ENCODE results near the gene MED16.

The MED16 gene

DNA sequence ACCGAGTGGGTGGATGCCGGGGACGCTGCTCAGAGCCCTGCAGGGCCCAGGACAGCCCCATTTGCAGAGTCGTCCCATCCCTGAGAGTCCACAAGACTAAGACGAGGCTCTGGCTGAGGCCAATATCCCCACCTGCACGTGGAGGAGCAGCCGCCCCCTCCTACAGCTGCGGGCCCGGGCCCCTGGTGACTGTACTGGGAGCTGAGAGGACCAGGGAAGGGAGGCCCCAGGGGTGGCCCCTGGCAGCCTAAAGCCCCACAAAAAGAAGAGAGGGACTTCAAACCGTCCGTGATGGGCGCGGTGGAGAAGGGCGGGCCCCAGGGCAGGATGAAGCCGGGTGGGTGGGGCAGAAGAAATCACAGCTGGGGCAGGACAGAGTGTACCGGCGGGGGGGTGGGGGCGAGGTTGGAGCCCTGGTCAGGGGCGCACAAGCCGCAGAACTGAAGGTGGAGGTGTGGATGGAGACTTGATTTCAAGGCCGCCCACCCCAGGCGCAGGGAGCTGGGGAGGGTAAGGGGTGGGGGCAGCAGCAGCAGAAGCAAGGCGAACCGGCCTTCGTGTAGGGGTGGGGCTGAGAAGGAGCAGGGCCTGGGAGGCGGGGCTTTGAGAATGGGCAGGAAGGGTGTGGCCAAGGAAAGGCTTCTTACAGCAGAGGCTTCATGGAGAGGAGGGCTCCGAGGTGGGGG lies 20.6 kb downstream of the MED16 start:
- peak; percentile 74 for DNase-seq (ENCODE audit: low read depth)

DNA sequence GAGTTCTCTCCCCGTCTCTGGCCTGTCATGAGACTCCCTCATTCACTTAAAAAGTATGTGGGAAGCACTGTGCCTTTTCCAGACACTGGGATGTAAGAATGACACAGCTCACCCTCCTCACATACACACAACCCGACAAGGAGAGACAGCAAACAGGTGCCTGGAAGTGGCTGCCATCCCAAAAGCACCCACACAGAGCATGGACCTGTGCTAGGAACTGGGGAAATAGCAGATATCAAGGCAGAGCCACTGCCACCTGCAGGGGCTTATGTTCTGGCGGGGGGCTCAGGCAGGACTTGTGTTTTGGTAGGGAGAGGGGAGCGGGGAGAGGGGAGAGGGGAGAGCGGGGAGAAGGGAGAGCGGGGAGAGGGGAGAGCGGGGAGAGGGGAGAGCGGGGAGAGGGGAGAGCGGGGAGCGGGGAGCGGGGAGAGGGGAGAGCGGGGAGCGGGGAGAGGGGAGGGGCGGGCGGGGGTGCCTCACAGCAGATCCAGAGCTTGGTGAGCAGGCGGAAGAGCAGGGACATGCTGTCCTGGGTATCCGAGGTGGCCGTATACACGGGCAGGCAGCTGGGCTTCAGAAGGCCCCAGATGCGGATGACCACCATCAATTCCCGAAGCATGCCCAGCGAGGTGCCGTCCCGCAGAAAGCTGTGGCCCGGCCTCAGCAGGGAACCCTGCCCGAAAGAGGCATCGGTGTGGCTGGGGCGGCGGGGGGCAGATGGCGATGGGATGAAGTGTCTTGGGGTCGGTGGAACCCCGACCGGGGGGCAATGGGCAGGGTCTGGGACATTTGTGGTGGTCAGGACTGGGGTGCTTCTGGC lies 21.3 kb downstream of the MED16 start:
- DNase-seq (ENCODE audit: low read depth): no peak

DNA sequence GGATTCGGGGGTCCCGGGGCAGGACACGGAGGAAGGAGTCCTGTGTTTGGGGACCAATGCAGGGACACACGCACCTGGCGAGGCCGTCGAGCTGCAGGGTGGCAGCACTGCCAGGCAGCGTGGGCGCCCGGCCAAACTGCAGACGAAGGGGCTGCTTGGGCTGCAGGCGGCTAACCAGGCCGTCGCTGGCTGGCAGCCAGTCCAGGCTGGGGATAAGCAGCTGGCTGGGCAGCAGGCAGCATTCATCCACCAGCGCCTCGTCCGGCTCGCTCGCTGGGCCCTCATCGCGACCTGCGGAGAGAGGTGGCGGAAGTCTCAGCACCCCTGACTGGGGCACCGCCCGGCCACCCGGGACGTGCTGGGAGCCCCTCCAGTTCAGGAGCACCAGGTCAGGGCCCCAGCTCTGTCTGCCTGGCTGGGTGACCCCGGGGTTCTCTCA lies 22.0 kb downstream of the MED16 start:
- no peak for DNase-seq (ENCODE audit: low read depth)

DNA sequence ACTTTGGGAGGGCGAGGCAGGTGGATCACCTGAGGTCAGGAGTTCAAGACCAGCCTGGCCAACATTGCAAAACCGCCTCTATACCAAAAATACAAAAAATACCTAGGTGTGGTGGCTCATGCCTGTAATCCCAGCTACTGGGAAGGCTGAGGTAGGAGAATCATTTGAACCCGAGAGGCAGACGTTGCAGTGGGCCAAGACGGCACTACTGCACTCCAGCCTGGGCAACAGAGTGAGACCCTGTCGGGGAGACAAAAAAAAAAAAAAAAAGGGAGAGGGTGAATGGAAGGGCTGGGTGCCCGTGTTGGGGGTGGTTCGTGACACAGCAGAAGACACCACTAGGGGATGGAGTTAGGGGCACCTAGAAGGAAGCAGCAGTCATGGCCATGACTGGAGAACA lies 22.7 kb downstream of the MED16 start:
- no peak for DNase-seq (ENCODE audit: low read depth)

DNA sequence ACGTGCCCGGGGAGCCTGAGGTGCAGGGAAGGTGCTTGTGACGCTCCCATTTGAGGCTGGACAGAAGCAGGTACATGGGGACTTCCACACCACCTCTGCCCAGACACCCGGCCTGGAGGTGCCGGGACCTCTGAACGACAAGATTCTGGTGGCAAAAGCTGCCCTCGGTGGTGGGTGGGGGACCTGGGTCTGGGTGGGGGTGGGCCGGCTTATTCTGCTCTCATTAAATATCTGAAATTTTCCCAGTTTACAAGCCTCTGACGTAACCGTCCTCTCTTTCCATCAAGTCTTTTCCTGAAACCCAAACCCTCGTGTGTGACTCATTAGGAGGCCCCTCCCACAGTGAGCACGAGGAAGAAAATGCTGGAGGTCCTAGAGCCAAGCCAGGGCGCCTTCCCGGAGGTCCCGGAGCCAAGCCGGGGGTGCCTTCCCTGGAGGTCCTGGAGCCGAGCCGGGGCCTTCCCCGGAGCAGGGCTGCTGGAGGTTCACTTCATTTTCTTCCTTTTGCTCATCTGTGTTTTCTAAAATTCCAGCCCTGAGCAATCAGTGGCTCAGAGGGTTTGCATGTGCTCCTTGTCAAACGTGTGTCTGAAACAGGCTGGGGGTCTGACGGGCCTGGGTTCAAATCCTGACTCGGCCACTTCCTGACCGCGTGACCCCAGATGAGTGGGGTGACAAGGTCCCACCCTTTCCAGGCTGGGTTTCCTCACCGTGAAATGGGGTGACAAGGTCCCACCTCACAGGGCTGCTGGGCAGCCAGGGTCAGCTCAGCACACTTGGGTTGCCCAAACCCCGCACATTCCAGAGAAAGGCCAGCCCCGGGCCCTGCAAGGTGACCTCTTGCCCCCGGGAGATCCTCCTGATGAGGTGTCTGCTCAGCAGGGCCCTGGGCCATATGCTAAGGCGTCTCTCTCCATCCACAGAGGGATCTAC lies 23.5 kb downstream of the MED16 start:
- DNase-seq (ENCODE audit: low read depth): no peak

DNA sequence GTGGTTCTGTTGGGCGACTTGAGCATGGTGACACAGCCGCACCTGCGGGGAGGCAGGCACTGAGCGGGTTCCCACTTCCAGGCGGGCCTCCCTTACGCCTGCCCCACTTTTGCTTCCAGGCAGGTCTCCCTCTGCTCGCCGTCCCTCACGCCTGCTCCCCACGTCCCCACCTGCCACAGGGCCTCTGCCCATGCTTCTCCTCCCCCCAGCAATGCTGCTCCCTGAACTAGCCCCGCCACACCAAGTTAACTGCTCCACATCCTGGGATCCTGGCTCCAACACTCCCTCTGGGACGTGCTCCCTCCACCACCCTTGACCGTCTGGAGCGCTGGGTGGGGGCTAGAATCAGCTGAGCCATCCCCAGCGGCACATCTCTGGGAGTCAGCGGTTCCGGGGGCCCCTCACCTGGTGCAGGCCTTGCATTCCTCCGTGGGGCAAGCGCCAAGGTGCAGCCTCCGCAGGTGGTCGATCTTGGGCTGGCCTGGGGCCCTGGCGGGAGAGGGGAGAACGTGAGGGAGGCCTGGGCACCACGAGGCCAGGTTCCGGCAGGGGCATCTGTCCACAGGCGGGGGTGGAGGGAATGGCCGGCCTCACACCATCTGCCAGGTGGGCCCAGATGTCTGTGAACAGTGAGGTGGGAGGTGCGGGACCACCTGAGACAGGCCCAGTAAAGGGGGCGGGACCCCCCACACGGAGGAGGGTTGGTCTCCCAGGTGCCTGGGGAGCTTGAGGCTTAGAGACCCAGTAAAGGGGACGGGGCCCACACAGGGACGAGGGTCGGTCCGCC lies 24.3 kb downstream of the MED16 start:
- DNase-seq (ENCODE audit: low read depth): no peak

DNA sequence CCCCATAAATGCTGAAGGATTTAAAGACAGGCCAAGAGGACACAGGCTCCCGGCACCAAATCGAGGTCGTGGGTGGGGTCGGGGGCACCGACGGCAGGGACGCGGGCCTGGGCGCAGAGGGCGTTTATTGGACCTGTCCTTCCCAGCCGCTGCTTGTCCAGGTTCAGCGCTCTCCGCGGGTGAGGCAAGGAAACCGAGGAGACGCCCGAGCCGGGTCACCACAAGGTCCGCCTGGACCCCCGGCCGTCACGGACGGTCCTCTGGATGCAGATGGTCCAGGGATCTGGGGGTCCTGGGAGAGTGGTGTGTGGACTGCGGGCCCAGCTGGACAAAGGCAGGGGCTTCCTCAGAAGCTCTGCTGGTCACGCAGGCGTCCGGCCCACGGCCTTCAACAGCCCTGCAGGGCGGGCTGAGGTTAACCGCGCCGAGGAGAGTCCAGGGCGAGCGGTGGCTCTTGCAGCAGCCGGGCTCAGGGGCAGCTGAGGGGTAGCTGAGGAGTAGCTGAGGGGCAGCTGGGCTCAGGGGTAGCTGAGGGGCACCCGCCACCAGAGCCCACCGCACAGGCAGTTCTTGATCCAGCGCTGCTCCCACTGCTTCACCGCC lies 25.0 kb downstream of the MED16 start:
- DNase-seq (ENCODE audit: low read depth): no peak

DNA sequence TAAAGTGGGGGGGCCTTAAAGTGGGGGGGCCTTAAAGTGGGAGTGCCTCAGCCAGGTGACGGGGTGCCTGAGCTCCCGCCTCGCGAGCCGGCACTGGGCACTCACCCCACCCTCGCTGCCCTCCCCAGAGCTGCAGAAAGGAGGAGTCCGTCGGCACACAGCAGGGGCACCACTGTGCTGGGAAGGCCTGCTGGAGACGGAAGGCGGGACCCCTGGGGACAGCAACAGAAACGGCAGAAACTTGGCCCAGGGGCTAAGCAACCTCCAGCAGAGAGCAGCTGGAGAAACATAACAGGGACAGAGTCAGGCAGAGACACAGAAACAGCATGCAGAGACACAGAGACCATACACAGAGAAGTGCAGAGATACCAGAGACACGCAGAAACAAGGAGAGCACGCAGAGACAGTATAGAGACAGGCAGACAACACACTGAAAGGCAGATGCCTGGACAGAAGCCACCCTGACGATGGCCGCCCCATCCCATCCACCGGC lies 25.6 kb downstream of the MED16 start:
- no peak for DNase-seq (ENCODE audit: low read depth)

DNA sequence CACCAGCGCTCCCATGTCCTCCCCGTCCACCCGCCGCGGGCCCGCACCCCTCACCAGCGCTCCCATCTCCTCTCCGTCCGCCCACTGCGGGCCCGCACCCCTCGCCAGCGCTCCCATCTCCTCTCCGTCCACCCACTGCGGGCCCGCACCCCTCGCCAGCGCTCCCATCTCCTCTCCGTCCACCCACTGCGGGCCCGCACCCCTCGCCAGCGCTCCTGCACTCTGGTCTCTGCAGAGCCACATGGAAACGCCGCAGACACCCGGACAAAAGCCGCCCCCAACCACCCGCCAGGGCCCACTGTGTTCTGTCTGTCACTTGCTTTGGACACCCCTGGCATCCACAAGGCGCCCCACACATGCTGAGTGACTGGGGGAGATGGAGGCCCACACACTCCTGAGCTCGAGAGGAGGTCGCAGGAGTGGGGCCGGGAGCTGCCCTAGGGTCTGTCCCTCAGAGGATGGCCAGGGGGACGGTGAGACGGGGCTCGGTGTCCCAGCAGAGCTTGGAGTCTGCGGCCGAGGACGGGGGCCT lies 26.2 kb downstream of the MED16 start:
- DNase-seq (ENCODE audit: low read depth): no peak

DNA sequence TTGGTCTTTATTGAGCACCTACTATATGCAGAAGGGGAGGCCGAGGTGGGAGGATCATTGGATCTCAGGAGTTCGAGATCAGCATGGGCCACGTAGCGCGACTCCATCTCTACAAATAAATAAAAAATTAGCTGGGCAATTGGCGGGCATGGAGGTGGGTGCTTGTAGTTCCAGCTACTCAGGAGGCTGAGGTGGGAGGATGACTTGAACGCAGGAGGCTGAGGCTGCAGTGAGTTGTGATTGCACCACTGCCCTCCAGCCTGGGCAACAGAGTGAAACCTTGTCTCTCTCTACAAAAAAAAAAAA lies 29.7 kb downstream of the MED16 start:
- DNase-seq (ENCODE audit: low read depth): no peak

DNA sequence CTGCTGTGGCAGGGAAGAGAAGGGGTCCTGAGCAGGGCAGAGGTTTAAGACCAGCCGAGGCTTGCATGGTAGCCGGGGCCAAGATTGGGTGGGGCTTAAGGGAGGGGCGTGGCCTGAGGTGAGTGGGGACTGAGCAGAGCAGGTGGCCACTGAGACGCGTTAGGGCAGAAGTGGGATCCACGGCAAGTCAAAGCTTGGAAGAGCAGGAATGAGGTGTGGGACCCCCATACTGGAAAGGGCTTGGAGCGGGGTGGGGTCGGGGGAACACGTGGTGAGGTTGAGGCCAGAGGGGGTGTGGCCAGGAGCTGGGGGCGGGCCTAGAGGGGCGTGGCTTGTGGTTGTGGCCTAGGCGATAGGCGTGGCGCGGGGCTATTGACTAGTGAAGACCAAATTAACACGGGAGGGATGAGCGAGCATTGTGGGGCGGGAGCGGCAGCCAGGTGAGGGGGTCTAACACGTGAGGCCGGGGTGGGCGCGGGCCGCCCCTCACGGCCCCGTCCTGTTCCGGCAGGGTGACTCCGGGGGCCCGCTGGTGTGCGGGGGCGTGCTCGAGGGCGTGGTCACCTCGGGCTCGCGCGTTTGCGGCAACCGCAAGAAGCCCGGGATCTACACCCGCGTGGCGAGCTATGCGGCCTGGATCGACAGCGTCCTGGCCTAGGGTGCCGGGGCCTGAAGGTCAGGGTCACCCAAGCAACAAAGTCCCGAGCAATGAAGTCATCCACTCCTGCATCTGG lies 30.2 kb downstream of the MED16 start:
- peak; percentile 67 for DNase-seq (ENCODE audit: low read depth)

DNA sequence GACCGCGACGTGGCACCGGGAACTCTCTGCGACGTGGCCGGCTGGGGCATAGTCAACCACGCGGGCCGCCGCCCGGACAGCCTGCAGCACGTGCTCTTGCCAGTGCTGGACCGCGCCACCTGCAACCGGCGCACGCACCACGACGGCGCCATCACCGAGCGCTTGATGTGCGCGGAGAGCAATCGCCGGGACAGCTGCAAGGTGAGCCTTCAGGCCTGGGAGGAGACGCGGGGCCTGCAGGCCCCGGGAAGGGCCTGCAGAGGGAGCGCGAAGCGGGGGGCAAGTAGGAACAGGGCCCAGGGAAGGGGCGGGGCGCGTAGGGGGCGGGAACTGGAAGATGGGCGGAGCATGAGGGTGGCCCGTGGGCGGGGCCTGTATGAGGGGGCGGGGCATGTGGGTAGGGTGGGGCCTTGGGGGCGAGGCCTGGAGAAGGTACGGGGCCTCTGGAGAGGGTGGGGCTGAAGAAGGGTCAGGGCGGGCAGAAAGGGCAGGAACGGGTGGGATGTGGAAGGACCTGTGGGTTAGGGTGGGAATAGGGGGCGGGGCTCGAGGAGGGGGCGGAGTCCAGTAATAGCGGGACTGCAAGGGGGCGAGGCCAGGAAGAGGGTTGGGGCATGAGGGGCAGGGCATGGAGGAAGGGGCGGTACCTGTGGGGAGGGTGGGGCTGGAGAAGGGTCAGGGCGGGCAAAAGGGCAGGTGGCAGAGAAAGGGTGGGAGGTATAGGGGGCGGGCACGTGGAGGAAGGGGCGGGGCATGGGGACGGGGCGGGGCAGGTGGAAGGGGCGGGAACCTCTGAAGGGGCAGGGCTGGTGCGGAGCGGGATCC lies 31.0 kb downstream of the MED16 start:
- DNase-seq (ENCODE audit: low read depth): peak; percentile 51

DNA sequence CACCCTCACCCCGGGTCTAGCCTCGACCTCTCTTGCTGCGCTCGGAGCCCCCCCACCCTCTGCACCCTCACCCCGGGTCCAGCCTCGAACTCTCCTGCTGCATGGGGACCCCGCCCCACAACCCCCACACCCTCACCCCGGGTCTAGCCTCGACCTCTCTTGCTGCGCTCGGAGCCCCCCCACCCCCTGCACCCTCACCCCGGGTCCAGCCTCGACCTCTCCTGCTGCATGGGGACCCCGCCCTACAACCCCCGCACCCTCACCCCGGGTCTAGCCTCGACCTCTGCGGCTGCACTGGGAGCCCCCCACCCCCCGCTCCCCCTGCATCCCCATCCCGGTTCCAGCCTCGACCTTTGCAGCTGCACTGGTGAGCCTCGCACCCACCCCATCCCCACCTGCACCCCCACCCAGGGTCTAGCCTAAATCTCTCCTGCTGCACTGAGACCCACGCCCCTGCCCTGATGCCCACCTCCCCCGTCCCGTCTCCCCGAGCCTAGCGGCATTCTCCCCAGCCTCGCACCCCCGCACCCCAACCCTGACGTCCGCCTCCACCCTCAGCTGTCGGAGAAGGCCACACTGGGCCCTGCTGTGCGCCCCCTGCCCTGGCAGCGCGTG lies 31.7 kb downstream of the MED16 start:
- DNase-seq (ENCODE audit: low read depth): no peak

DNA sequence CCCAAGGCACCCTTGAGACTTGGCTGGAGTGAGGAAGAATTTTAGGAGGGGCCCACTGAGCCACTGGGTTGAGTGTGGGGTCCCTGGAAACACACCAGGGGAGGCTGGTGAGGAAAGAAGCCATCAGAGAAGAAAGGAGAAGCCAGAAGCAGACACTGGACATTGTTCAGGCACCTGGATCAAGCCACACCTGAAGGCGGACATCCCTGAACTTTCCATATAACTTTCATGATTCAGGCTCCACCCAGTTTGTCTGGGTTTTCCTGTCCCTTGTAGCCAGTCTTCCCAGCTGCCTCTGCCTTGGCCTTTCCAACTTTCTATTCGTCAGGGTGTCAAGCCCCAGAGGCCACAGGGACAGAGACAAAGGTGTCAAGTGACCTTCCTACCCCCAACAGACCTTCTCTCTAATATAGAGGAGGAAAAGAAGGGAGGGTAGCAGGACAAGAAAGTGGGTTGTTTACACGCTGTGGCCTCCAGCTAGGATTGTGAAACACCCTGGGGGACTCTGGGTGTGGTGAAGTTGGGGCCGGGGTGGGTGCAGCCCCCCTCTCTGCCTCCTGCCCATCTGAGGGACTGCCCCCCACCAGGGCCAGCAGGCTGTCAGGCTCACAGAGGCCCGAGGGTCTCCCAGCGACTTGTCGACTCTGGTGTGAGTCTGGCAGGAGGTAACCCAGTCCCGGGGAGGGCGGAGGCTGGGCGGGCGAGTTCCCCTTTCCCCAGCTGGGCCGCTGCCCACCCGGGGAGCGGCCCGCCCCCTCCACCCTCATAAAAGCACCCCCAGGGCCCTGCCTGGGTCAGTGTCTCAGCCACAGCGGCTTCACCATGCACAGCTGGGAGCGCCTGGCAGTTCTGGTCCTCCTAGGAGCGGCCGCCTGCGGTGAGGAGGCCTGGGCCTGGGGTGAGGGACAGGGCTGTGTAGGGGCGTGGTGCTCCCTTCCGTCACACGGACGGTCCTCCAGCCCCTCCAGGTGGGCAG lies 33.8 kb downstream of the MED16 start, which contains the start of gene CFD:
TSS of gene CFD (plus strand) at position 797 of the 976 bp plus-strand sequence. CDS start at position 823, 26 bp downstream.
- DNase-seq (ENCODE audit: low read depth): no peak

DNA sequence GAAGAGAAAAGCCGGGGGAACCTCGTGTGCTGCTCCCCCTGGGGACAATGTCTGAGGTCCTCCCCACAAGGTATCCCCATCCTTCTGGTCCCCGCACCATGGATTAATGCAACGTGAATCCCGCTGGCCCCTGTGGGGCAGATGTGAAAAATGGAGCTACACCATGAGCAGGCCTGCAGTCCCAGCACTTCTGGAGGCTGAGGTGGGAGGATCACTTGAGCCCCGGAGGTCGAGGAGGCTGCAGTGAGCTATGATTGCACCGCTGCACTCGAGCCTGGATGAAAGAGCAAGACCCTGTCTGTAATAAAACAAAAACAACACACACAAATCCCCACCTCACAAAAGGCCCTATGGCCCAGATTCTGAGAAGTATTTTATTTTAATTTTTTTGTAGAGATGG lies 34.7 kb downstream of the MED16 start:
- DNase-seq (ENCODE audit: low read depth): no peak

DNA sequence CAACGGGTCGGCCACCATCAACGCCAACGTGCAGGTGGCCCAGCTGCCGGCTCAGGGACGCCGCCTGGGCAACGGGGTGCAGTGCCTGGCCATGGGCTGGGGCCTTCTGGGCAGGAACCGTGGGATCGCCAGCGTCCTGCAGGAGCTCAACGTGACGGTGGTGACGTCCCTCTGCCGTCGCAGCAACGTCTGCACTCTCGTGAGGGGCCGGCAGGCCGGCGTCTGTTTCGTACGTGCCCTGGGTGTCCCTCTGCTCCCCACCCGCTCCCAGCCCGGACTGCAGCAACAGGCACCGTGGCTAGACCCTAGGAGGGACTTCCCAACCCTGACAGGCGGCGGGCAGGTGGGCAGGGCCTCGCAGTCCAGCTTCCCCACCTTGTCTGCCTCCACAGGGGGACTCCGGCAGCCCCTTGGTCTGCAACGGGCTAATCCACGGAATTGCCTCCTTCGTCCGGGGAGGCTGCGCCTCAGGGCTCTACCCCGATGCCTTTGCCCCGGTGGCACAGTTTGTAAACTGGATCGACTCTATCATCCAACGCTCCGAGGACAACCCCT lies 37.3 kb downstream of the MED16 start:
- DNase-seq (ENCODE audit: low read depth): no peak

DNA sequence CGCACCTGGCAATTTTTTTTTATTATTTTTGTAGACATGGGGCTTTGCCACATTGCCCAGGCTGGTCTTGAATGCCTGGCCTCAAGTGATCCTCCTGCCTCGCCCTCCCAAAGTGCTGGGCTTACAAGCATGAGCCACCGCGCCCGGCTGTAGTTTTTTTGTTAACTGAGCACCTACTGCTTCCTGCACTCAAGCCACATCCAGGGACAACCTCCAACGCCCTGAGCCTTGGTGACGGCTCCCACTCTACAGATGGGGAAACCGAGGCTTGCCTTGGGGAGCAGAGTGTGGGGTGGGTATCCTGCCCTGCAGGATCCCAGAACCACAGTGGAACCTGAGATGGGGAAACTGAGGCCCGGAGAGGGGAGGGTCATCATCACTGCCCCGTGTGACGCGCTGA lies 37.8 kb downstream of the MED16 start:
- DNase-seq (ENCODE audit: low read depth): no peak
